ELF-1 (cell line): Measurements from ENCODE around the gene MSRB1.

Experiments
- DNase-seq: peaks from one replicate; pipeline ENCODE4 v3.0.0-alpha.2; 2016; ENCODE audit warnings: low read depth, low spot score

MSRB1 gene

DNA sequence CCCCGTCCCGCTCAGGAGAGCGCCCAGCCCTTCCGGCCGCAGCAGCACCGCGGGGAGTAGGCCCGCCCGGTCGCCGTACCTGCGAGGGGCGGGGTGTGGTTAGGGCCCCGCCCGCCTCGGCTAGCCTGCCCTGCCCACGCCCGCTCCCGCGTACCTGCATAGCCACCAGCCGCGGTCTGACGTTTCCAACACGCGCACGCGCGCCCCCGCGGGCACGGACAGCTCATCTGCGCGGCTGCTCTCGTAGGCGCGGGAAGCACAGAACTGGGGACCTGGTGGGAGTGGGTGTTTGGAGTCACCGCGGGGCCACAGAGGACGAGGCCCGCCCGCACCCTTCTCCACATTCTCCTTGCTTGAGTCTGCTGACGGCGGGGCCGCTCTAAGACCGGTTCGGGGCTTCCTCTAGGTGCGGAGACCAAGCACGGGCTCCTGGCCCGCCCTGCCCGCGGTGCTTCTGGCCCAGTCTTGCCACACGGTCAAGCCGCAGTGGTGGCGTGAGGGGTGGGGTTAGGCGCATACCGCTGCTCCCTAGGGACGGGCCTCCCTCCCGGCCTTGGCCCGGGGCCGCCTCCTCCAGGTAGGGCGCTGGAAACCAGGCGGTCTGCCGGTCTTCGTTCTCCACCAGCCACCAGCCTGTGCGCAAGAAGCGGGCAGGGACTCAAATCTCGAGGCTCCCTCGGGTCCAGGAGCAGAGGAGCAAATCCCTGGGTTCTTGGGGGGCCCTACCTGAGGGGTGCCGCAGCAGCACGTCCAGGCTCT is 36.5 kb upstream of the MSRB1 start:
- DNase-seq, result peak; percentile 69

DNA sequence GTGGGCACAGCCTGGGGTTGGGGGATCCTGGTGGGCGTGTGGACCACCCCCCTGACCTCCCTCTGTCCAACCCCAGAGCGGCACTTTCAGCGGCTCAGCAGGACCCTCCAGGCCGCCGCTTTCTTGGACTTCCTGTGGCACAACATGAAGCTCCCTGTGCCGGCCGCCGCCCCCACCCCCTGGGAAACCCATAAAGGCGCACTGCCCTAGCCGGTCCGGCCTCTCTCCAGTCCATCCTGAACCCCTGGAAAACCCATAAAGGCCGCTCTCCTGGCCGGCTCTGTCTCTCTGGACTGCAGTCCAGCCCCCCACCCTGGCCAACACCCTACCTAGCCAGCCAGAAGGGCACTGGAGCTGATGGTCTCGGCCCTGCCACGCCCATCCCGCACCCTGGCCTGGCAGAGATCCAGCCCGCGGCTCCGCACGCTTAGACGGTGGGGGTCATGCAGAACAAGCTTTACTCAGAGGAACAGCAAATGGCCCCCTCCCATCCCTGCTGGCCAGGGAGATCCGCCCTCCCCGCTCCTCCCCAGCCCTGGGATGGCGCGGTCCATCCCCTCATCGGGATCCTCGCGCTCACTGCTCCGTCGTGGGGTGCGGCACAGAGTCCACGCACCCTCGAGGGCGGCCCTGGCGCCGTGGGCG is 35.6 kb upstream of the MSRB1 start:
- DNase-seq, result no peak

DNA sequence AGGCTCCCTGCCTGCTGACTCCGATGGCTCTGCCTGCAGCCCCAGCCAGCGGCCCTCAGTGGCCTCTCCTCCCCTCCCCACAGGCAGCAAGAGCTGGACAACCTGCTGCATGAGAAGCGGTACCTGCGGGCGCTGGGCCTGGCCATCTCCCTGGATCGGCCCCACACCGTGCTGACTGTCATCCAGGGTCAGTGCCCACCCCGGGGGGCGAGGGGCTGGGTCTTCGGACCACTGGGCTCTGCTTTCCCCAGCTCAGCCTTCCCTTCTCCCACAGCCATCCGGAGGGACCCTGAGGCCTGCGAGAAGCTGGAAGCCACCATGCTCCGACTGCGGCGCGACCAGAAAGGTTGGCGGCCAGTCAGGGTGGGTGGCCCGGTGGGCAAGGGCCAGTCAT is 34.9 kb upstream of the MSRB1 start:
- no peak for DNase-seq

DNA sequence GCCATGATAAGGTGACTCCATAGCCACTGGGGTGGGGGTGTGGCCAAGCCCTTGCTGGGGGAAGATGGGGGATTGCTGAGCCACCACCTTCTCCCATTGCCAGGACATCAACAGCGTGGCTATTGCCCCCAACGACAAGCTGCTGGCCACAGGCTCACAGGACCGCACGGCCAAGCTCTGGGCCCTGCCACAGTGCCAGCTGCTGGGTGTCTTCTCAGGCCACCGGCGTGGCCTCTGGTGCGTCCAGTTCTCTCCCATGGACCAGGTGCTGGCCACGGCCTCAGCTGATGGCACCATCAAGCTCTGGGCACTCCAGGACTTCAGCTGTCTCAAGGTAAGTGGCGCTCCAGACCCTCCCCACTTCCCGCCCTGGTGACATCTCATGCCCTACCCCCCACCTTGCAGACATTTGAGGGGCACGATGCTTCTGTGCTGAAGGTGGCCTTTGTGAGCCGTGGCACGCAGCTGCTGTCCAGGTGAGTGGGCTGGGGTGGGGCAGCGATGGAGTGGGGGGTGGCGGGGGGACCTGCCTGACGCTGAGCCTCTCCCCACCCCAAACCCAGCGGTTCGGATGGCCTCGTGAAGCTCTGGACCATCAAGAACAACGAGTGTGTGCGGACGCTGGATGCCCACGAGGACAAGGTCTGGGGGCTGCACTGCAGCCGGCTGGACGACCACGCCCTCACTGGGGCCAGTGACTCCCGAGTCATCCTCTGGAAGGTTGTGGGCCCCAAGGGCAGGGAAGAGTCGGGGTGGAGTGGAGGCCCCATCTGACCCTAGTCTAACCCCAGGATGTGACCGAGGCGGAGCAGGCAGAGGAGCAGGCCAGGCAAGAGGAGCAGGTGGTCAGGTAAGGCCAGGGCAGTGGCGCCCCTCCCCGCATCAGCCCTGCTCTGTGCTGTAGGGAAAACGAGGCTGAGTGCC is 34.2 kb upstream of the MSRB1 start:
- no peak for DNase-seq

DNA sequence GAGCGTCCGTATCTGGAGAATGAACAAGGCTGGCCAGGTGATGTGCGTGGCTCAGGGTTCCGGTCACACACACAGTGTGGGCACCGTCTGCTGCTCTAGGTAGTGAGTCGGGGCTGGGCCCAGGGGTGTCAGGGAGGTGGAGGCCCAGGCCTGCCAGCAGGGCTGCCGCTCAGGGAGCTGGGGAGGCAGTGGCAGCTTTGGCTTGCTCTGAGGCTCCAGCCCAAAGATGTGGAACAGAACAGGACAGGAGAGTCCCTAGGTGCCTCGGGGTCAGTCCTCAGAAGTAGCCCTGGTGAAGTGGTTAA is 33.2 kb upstream of the MSRB1 start:
- no peak for DNase-seq

DNA sequence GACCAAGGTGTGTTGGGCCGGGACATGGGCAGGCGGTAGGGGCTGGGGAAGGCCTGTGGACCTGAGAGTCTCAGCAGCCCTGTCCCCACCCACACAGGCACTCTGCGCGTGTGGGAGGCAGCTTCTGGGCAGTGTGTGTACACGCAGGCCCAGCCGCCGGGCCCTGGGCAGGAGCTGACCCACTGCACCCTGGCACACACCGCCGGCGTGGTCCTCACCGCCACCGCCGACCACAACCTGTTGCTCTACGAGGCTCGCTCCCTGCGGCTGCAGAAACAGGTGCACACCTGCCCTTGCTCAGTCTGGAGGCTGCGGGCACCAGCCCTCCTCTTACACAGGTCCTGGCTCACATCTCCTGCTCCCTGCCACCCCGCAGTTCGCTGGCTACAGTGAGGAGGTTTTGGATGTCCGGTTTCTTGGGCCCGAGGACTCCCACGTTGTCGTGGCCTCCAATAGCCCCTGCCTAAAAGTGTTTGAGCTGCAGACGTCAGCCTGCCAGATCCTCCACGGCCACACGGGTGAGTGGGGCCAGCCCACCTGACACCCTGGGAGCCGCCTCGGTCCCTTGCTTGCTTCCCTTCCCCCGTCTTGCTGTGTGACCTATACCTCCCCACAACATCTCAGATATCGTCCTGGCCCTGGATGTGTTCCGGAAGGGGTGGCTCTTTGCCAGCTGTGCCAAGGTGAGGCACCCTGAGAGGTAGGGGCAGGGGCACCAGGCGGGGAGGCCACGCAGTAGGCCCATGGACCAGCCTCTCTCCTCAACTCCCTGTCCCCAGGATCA is 32.6 kb upstream of the MSRB1 start:
- DNase-seq, result no peak

DNA sequence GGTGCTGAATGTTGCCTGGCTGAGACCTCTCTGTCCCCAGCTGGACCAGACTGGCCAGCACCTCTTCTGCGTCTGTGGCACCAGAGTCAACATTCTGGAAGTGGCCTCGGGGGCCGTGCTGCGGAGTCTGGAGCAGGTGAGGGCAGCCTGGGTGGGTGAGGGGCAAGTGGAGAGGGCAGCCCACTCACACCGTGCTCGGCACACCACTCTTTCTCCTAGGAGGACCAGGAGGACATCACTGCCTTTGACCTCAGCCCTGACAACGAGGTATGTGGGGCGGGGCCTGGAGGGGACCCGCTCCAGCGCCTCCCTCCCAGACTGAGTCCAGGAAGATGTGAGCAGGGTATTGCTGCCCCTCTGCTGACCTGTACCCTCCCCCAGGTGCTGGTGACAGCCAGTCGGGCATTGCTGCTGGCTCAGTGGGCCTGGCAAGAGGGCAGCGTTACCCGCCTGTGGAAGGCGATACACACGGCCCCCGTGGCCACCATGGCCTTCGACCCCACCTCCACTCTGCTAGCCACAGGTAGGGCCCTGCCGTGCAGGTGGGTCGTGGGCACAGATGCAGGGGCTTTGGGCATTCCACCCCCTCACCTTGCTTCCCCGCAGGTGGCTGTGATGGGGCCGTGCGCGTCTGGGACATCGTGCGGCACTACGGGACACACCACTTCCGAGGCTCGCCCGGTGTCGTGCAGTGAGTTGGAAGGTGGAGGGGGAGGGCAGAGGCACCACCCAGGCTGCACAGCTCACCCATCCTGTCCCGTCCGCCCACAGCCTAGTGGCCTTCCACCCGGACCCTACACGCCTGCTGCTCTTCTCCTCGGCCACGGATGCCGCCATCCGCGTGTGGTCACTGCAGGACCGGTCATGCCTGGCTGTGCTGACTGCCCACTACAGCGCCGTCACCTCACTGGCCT is 31.4 kb upstream of the MSRB1 start:
- no peak for DNase-seq

DNA sequence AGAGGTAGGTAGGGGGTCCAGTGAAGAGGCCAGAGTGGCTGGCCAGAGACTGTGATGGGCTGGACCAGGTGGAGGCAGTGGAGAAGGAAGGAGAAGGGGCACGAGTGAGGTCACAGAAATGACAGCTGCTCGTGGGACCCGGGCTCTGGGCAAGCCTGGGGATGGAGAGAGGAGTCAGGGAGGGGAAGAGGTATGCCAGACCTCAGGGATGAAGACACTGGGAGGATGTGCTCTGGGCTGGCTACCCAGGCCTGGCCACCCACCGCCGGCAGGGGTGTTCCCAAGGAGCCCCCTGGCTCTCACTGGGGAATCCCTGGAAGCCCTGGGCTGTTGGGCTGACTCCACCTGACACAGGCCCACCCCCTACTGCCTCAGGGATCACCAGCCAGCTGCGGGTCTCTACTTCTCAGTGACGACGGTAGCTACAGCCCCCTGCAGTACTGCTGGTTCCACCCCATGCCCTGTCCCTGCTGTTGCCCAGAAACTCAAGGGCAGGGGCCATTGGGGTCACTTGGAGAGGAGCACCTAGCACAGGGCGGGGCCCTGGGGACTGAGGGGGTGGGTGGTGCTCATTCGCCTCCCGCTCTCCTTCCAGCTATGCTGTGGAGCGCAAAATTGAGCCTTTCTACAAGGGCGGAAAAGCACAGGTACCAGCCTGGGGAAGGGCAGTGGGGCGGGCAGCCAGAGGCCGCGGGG is 30.6 kb upstream of the MSRB1 start:
- no peak for DNase-seq

DNA sequence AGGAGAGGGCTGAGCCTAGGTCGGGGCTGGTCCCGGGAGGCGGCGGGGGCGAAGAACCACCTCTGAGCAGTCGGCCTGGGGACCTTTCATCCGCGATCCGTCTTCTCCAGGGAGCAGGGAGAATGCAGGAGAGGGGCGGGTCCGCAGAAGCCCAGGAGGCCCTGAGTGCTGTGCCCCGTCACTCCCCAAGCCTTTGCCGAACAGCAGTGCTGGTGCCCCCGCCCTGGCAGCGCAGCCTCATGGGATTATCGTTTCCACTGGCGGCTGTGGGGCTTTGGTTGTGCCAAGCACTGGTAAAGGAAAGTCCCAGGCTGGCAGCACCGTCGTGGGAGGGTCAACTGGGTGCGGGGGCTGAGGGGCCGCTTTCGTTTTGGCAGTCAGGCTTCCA is 29.5 kb upstream of the MSRB1 start:
- peak; percentile 39 for DNase-seq

DNA sequence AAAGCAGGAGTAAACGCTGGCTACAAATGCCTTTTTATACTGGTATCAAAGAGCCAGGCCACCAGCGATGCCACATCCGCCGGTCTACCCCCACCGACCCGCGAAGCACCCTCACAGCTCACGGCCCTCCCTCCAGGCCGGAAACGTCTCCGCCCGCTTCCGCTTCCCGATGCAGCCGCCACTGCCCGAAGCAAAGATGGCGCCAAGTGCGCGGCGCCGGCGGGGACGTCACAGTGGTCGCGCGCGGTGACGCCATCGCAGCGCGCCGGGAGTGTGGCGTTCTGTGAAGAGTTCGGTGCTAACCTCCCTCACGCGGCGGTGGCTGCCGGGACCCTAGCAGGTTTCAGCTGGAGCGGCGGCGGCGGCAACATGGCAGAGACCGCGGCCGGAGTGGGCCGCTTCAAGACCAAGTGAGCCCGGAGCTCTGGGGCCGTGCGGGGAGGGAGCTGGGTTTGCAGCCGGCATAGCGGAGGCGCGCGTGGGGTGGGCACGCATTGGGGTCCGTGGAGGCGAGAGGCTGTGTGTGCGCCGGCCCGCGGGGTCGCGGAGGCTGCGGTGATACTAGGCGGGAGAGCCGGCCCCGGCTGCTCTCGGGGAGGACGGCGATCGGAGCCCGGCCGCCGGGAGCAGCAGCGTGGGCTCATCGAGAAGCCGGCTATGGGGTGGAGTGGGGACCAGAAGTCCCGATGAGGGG is 28.9 kb upstream of the MSRB1 start, which contains the start of gene TBL3:
Gene TBL3, plus strand, starts transcription at position 258 of the 694 bp plus-strand sequence. Its CDS starts 112 bp downstream, at position 370.
- peak; percentile 98 for DNase-seq

DNA sequence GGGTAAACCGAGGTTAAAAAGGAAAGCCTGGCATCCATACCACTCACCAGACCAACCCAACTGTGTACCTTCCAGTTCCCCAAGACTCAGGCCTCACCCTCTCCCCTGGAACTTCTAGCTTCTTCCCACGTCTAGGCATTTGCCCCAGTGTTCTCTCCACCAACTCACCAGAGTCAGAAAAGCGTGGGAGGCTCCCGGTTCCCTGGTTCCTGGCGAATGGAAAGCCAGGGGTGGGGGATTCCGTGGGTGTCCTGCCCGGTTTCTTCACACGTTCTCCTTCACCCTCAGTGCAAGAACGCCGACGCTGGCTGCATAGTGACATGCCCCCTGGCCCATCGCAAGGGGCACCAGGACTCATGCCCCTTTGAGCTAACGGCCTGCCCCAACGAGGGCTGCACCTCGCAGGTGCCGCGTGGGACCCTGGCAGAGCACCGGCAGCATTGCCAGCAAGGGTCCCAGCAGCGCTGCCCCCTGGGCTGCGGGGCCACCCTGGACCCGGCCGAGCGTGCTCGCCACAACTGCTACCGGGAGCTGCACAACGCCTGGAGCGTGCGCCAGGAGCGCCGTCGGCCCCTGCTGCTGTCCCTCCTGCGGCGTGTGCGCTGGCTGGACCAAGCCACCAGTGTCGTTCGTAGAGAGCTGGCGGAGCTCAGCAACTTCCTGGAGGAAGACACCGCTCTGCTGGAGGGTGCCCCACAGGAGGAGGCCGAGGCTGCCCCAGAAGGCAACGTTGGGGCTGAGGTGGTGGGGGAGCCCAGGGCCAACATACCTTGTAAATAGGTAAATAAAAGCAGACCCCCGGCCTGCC is 25.4 kb upstream of the MSRB1 start:
- DNase-seq, result no peak

DNA sequence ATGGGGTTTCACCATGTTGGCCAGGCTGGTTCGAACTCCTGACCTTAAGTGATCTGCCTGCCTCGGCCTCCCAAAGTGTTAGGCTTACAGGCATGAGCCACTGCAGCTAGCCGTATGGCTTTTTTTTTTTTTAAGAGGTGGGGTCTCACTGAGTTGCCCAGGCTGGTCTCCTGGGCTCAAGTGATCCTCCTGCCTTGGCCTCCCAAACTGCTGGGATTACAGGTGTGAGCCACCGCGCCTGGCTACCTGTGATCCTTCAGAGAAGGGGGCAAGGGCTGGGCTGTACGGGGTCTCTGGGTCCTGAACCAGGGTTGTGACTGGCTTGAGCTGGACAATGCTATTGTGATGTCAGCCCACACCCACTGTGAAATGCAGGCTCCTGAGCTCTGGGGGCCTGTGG is 23.5 kb upstream of the MSRB1 start, which contains the start of gene RNF151:
Gene RNF151, plus strand, starts transcription at position 397 of the 400 bp plus-strand sequence. CDS start 26 bp downstream, outside the sequence.
- DNase-seq, result no peak

DNA sequence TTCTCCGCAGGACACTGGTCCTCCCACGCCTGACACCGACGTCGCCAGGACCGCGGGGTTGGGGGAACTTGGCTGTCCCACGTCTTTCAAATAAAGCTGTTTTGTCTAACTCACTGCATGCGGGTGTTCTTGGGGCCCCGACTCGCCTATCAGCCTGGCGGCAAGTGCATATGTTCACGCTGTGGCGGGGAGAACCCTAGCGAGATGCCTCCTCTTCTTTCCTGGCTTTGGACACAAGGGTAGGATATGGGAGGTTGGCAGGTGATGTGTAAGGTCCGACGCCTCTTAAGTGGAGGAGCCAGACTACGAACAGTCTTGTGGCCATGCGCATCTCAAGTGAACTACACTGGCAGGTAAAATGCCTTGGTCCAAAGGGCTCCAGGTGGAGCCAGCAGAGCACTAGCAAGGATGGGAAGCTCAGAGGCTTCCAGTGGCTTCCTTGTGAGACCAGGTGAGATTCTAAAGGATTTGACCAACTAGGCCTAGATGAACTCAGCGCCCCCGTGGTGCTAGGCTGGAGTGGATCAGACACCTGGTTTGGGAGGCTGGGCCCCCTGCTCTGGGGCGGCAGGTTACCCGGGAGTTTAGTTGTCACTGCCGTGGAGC is 22.5 kb upstream of the MSRB1 start:
- DNase-seq, result no peak

DNA sequence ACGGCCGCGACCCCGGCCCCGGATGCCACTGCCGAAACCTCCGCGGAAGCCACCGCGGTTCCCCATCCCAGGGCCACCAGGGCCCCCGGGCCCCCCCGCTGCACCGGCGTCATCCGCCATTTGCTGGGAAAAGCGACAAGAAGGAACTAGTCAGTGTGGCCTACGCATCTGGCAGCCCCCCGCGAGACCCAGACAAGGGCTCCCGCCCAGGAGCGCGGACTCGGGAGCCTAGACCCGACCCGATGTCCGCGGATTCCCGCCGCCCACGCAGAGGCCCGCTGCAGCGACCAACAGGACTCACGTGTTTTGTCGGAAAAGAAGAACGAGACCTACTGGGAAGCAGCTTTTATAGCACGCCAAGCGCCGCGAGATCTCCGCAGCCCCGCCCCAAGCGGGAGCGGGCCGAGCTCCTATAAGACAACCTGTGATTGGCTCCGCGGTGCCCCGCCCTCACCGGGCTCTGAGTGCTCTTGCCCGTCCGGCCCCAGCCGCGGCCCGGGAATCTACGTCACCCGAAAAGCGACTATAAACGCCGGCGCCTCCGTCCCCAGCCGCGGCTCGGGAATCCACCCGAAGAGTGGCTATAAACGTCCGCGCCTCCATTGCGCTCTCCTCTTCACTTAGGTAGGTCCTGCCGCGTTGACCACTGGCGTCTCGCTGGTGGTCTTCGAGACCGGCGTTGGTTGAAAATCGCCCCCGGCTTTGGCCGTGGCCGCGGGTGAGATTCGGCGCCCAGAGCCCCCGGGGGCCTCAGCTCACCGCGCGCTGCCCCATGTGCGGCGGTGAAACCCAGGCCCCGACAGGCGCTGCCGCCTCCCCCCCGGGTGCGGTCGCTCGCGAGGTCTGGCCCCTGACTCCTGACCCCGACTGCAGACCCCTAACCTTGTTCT is 21.8 kb upstream of the MSRB1 start, which contains the start of gene RPS2:
Gene RPS2, minus strand, starts transcription at position 321 of the 890 bp plus-strand sequence. Its CDS starts 201 bp downstream, at position 120.
- DNase-seq, result peak; percentile 99

DNA sequence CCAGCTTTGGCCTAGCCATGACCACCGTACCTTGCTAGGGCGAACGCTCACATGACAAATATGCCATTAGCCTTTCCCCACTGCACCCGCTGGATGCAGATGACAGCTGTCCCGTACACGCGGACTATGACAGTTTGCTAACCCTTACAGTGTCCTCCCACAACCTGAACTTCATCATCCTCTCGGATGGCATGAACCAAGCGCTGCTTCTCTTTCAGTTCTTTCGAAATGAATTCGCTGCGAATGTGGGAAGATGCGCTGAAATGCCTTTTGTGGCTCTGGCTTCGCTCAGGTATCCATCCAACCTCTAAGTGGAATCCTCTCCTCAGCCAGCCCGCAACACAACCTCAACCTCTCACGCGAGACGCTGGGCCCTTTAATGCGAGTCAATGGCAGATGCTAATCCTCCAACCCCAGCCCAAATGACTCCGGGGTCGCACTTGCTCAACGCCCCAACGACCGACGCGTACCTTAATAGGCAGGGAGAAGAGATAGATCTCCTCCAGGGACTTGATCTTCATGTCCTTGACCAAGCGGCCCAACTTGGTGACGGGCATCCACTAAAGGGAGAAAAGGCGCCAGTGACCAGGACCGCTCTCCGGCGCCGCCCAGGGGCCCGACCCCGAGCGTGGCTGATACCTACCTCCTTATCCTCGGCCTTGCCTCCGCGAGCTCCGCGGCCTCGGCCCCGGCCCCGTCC is 21.0 kb upstream of the MSRB1 start:
- peak; percentile 35 for DNase-seq
